Common myeloid progenitor, CD34-positive (primary cell): ENCODE data around the gene NIT2.

Source experiments
- CTCF ChIA-PET: fragments of 350-600 bp; sonication (Branson Sonifier 250); formaldehyde crosslinking; loops from one replicate; lab custom pipeline; 2021; ENCODE audit warnings: antibody characterized with exemption; lab: Charles Lee
- POLR2A ChIA-PET: fragments of 350-600 bp; sonication (Branson Sonifier 250); formaldehyde crosslinking; loops from one replicate; lab custom pipeline; 2021; ENCODE audit warnings: antibody characterized with exemption; lab: Charles Lee
- DNase-seq, 3 donors: peaks; one replicate each; pipeline versions ENCODE4 v3.0.0 to v3.0.0-alpha.2; 2013
- H3K27ac ChIP-seq, 2 experiments: 1 replicate in 1 of 2; 2 replicates in 1 of 2; pipeline ENCODE4 v1.7.0; 2013; ENCODE audit warnings: inconsistent platforms in 2 of 2, low read length in 2 of 2, mild to moderate bottlenecking in 2 of 2, low read depth in 1 of 2, moderate library complexity in 1 of 2; ENCODE audit not compliant: severe bottlenecking in 2 of 2, insufficient read depth in 1 of 2, poor library complexity in 1 of 2
- H3K27me3 ChIP-seq, 5 experiments: replicated peaks in 2 of 5; 1 replicate in 3 of 5; 2 replicates in 2 of 5; pipeline versions ENCODE4 v1.6.1 to v1.7.0; 2013; ENCODE audit warnings: low read length in 4 of 5, mild to moderate bottlenecking in 2 of 5, moderate library complexity in 2 of 5, inconsistent platforms in 1 of 5; ENCODE audit not compliant: insufficient read depth in 5 of 5, control insufficient read depth in 4 of 5
- H3K36me3 ChIP-seq, 4 experiments: 1 replicate in 2 of 4; 2 replicates in 2 of 4; pipeline versions ENCODE4 v1.6.1 to v1.7.0; 2013; ENCODE audit warnings: low read length in 3 of 4, control low read depth in 1 of 4, mild to moderate bottlenecking in 1 of 4; ENCODE audit not compliant: control insufficient read depth in 4 of 4, insufficient read depth in 4 of 4
- H3K4me1 ChIP-seq, 4 experiments: 1 replicate in 3 of 4; 2 replicates in 1 of 4; pipeline versions ENCODE4 v1.6.1 to v1.7.1; 2013; ENCODE audit warnings: low read length in 3 of 4, mild to moderate bottlenecking in 3 of 4, control low read depth in 1 of 4, inconsistent platforms in 1 of 4, moderate library complexity in 1 of 4; ENCODE audit not compliant: control insufficient read depth in 4 of 4, insufficient read depth in 4 of 4; ENCODE audit errors: control extremely low read depth in 1 of 4
- H3K4me3 ChIP-seq, 7 experiments: 1 replicate in 4 of 7; 2 replicates in 3 of 7; pipeline versions ENCODE4 v1.5.1 to v1.7.0; 2013; ENCODE audit warnings: mild to moderate bottlenecking in 7 of 7, low read length in 6 of 7, moderate library complexity in 6 of 7, inconsistent platforms in 2 of 7, low read depth in 2 of 7, control low read depth in 1 of 7; ENCODE audit not compliant: insufficient read depth in 4 of 7, control insufficient read depth in 1 of 7; ENCODE audit errors: extremely low read depth in 1 of 7
- H3K9me3 ChIP-seq, 5 experiments: 1 replicate in 4 of 5; 2 replicates in 1 of 5; pipeline versions ENCODE4 v1.6.1 to v1.7.1; 2013; ENCODE audit warnings: low read length in 4 of 5, mild to moderate bottlenecking in 2 of 5, inconsistent platforms in 1 of 5, low read depth in 1 of 5, moderate library complexity in 1 of 5; ENCODE audit not compliant: control insufficient read depth in 4 of 5, insufficient read depth in 2 of 5; ENCODE audit errors: control extremely low read depth in 1 of 5
- WGBS: methylation state at CpG from one replicate; pipeline ENCODE4 v1.1.5; 2013; ENCODE audit not compliant: insufficient coverage; 5-methylcytosine and 5-hydroxymethylcytosine counted together

Gene NIT2

GRCh38 chr3:100407164-100407563, 72.6 kb downstream of the NIT2 start:
- CTCF ChIA-PET: no interaction called here
- POLR2A ChIA-PET: no interaction called here
- Histone ChIP-seq H3K27me3 (no peaks in the 10 kb centered on the region), H3K36me3 (peaks cover 0 to 21% (median 4%) of the 10 kb centered on the region in 4 experiments), H3K4me3 (no peak overlapping the region), H3K9me3 (peaks cover 1 to 28% (median 13%) of the 10 kb centered on the region in 5 experiments), H3K4me1 (peaks cover 9 to 17% (median 11%) of the 10 kb centered on the region in 4 experiments), H3K27ac (no peak overlapping the region)
- no peak for DNase-seq
- no CpG with 5 or more reads among the region's 2 CpGs for WGBS

GRCh38 chr3:100407977-100408532, 73.5 kb downstream of the NIT2 start:
- peaks cover 2 to 13% (median 4%) of the 10 kb centered on the region in 4 experiments for H3K4me1 ChIP-seq
- POLR2A ChIA-PET: no interaction called here
- peaks cover 0 to 24% (median 4%) of the 10 kb centered on the region in 4 experiments for H3K36me3 ChIP-seq
- WGBS: 97% methylated on average over 3 of the region's 4 CpGs
- CTCF ChIA-PET: no interaction called here
- H3K4me3 ChIP-seq: peak overlapping the region in 1 of 7 experiments; percentile 7
- H3K9me3 ChIP-seq: peaks cover 1 to 28% (median 13%) of the 10 kb centered on the region in 5 experiments
- H3K27me3 ChIP-seq: no peaks in the 10 kb centered on the region
- no peak overlapping the region for H3K27ac ChIP-seq
- no peak for DNase-seq
